ENCODE measurements around the gene TTC16. TPM values are rescaled to one million over a fixed set of nuclear protein-coding genes. Genes with fewer than 3 reads are reported as not detected.
A peak's percentile ranks its signal among the peaks of the same experiment; 100 is the strongest.

The TTC16 gene
- total and polyA plus RNA-seq, 3 donors from 2014 or later: 25.0 to 46.2 (median 32.7) TPM

DNA sequence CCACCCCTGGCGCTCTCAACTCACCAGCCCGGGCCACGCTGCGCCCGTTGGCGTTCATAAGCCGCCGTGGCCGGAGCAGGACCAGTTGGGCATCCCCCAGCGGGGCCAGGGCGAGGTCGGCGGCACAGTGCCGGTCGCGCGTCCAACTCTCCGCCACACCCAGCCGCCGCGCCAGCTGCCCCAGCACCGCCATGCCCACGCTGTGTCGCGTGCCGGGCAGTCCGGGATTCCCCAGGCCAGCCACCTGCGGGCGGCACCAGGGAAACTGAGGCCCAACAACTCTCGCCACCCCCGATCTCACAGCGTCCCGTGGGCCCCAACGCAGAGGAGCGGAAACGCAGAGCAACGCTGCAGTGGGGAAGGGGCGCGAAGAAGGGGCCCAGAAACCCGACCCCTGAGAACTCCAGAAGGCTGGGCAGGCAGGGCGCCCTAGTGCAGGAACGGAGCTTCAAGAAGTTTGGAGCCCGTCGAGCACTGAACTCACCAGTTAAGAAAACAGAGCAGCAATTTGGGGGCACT lies 869 bp upstream of the TTC16 start:
- peak overlapping the region; percentile 67 to 71 for H3K4me3 ChIP-seq
- WGBS, 2 donors: 0% methylated on average over 7 to 16 of the region's 44 CpGs
- peaks cover 31% of the 10 kb centered on the region for H3K4me1 ChIP-seq
- no peaks in the 10 kb centered on the region for H3K9me3 ChIP-seq
- DNase-seq: no peak
- intact Hi-C loops (cut with DNase I; ENCODE audit: low total_unique reads): no loop called here
- no peaks in the 10 kb centered on the region for H3K27me3 ChIP-seq
- no peaks in the 10 kb centered on the region for H3K36me3 ChIP-seq (ENCODE audit: low read depth, missing control alignments)
- TF ChIP-seq CTCF (IDR thresholded peaks at IDR 0.05) (no peak), POLR2A (IDR thresholded peaks at IDR 0.05) (no peak)
- H3K27ac ChIP-seq: peak overlapping the region; percentile 46 to 77

- 28 to 53% methylated on average over 7 to 9 of the region's 9 CpGs for WGBS, 2 donors
- Histone ChIP-seq H3K4me1 (peaks cover 20% of the 10 kb centered on the region), H3K4me3 (peak overlapping the region; percentile 67 to 71), H3K27ac (peak overlapping the region; percentile 46 to 77), H3K36me3 (ENCODE audit: low read depth, missing control alignments) (no peaks in the 10 kb centered on the region), H3K27me3 (no peaks in the 10 kb centered on the region), H3K9me3 (no peaks in the 10 kb centered on the region)
- intact Hi-C loops (cut with DNase I; ENCODE audit: low total_unique reads): no loop called here
- no peak for DNase-seq
- TF ChIP-seq POLR2A (IDR thresholded peaks at IDR 0.05): no peak
- no peak for TF ChIP-seq CTCF (IDR thresholded peaks at IDR 0.05)
These were observed 533 bp downstream of the TTC16 start for GRCh38 chr9:127716412-127716811.

DNA sequence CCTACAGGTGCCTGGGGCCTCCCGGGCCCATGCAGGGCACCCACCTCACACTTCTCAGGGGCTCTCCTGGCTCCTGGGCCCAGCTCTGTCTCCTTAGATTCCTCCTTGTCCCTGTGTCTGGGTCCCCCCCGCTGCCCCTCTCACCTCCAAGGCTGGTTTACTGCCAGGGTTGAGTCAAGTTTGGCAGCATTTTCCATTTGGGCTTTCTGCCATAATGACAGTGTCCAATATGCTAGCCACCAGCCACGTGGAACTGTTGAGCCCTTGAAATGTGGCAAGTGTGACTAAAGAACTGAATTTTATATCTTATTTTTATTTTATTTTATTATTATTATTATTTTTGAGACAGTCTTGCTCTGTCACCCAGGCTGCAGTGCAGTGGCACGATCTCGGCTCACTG lies 1.9 kb downstream of the TTC16 start:
- DNase-seq: no peak
- Histone ChIP-seq H3K27ac (no peak overlapping the region), H3K36me3 (ENCODE audit: low read depth, missing control alignments) (no peaks in the 10 kb centered on the region), H3K9me3 (no peaks in the 10 kb centered on the region), H3K27me3 (no peaks in the 10 kb centered on the region), H3K4me1 (peaks cover 14% of the 10 kb centered on the region), H3K4me3 (no peak overlapping the region)
- intact Hi-C loops (cut with DNase I; ENCODE audit: low total_unique reads): no loop called here
- 81 to 87% methylated on average over 5 of the region's 5 CpGs for WGBS, 2 donors
- TF ChIP-seq CTCF (IDR thresholded peaks at IDR 0.05) (no peak), POLR2A (IDR thresholded peaks at IDR 0.05) (no peak)

GRCh38 chr9:127720031-127720864 lies 4.4 kb downstream of the TTC16 start:
- 86 to 99% methylated on average over 8 to 12 of the region's 12 CpGs for WGBS, 2 donors
- Histone ChIP-seq H3K27me3 (no peaks in the 10 kb centered on the region), H3K4me1 (peaks cover 25% of the 10 kb centered on the region), H3K27ac (no peak overlapping the region), H3K36me3 (ENCODE audit: low read depth, missing control alignments) (no peaks in the 10 kb centered on the region), H3K9me3 (no peaks in the 10 kb centered on the region), H3K4me3 (no peak overlapping the region)
- DNase-seq: no peak
- no peak for TF ChIP-seq CTCF (IDR thresholded peaks at IDR 0.05)
- TF ChIP-seq POLR2A (IDR thresholded peaks at IDR 0.05): no peak
- intact Hi-C loops (cut with DNase I; ENCODE audit: low total_unique reads): no loop called here

GRCh38 chr9:127720865-127721227 lies 5.0 kb downstream of the TTC16 start:
- no peaks in the 10 kb centered on the region for H3K27me3 ChIP-seq
- H3K4me3 ChIP-seq: no peak overlapping the region
- no peaks in the 10 kb centered on the region for H3K36me3 ChIP-seq (ENCODE audit: low read depth, missing control alignments)
- TF ChIP-seq CTCF (IDR thresholded peaks at IDR 0.05): no peak
- no peak for TF ChIP-seq POLR2A (IDR thresholded peaks at IDR 0.05)
- no peak for DNase-seq
- peaks cover 25% of the 10 kb centered on the region for H3K4me1 ChIP-seq
- intact Hi-C loops (cut with DNase I; ENCODE audit: low total_unique reads): no loop called here
- no peaks in the 10 kb centered on the region for H3K9me3 ChIP-seq
- H3K27ac ChIP-seq: no peak overlapping the region
